HL-60 (cell line): ENCODE results near the gene CTIF.

Experiments
- DNase-seq, 2 experiments: peaks; one replicate each; pipeline ENCODE4 v3.0.0-alpha.2; 2010 to 2020; ENCODE audit warnings: low read depth in 1 of 2, low spot score in 1 of 2
- H3K27ac ChIP-seq: fragments of 250-450 bp; sonication (Bioruptor Pico); replicated peaks from 2 replicates; pipeline ENCODE4 v1.5.1; 2020; ENCODE audit warnings: mild to moderate bottlenecking, moderate library complexity
- H3K27me3 ChIP-seq: fragments of 250-450 bp; sonication (Bioruptor Pico); 2 replicates; pipeline ENCODE4 v1.5.1; 2021; ENCODE audit warnings: mild to moderate bottlenecking, moderate library complexity; ENCODE audit not compliant: insufficient read depth, poor library complexity, severe bottlenecking
- H3K4me3 ChIP-seq: replicated peaks from 2 replicates; pipeline ENCODE4 v1.5.1; 2011; ENCODE audit warnings: mild to moderate bottlenecking, control low read depth, low read length; ENCODE audit not compliant: insufficient read depth
- GABPA ChIP-seq: IDR thresholded peaks from 2 replicates; pipeline ENCODE4 v1.6.1; 2012; ENCODE audit warnings: low read depth
- POLR2AphosphoS5 ChIP-seq: IDR thresholded peaks from 2 replicates; pipeline ENCODE4 v1.6.1; 2012; ENCODE audit warnings: low read depth
- SPI1 ChIP-seq: IDR thresholded peaks from 2 replicates; pipeline ENCODE4 v1.6.1; 2012; ENCODE audit warnings: low read depth, mild to moderate bottlenecking, borderline replicate concordance
- TF ChIP-seq, protein P1 (sequence below): IDR thresholded peaks from one replicate; pipeline ENCODE4 v1.5.1; 2011; ENCODE audit warnings: low read length, control low read depth, inconsistent platforms; ENCODE audit not compliant: insufficient read depth
- TF ChIP-seq, protein P2 (sequence below): IDR thresholded peaks from 2 replicates; pipeline ENCODE4 v1.6.1; 2012; ENCODE audit warnings: low read depth; ENCODE audit not compliant: insufficient replicate concordance

The CTIF gene

DNA sequence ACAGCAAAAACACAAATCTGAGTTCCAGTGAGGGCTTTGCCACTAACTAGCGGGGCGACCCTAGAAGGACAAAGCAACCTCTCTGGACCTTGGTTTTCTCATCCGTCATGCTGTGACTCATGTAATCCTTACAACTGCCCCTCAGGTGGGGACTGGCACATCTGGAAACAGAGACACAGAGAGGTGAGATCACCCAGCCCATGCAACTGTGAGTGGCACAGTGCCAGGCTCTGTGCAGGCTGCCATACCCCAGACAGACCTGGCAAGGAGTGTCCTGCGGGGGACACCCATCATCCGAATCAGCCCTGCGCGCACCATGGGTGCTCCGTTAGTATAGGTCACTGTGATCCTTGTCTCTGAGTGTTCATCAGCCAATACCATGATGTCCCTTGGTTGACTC is 213.6 kb downstream of the CTIF start:
- DNase-seq = no peak
- Histone ChIP-seq H3K27me3 (no peaks in the 10 kb centered on the region), H3K27ac (no peak overlapping the region), H3K4me3 (no peak overlapping the region)
- TF ChIP-seq GABPA (no peak), POLR2AphosphoS5 (no peak), SPI1 (no peak)
- TF ChIP-seq, protein P1, sequence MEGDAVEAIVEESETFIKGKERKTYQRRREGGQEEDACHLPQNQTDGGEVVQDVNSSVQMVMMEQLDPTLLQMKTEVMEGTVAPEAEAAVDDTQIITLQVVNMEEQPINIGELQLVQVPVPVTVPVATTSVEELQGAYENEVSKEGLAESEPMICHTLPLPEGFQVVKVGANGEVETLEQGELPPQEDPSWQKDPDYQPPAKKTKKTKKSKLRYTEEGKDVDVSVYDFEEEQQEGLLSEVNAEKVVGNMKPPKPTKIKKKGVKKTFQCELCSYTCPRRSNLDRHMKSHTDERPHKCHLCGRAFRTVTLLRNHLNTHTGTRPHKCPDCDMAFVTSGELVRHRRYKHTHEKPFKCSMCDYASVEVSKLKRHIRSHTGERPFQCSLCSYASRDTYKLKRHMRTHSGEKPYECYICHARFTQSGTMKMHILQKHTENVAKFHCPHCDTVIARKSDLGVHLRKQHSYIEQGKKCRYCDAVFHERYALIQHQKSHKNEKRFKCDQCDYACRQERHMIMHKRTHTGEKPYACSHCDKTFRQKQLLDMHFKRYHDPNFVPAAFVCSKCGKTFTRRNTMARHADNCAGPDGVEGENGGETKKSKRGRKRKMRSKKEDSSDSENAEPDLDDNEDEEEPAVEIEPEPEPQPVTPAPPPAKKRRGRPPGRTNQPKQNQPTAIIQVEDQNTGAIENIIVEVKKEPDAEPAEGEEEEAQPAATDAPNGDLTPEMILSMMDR = no peak
- TF ChIP-seq, protein P2, sequence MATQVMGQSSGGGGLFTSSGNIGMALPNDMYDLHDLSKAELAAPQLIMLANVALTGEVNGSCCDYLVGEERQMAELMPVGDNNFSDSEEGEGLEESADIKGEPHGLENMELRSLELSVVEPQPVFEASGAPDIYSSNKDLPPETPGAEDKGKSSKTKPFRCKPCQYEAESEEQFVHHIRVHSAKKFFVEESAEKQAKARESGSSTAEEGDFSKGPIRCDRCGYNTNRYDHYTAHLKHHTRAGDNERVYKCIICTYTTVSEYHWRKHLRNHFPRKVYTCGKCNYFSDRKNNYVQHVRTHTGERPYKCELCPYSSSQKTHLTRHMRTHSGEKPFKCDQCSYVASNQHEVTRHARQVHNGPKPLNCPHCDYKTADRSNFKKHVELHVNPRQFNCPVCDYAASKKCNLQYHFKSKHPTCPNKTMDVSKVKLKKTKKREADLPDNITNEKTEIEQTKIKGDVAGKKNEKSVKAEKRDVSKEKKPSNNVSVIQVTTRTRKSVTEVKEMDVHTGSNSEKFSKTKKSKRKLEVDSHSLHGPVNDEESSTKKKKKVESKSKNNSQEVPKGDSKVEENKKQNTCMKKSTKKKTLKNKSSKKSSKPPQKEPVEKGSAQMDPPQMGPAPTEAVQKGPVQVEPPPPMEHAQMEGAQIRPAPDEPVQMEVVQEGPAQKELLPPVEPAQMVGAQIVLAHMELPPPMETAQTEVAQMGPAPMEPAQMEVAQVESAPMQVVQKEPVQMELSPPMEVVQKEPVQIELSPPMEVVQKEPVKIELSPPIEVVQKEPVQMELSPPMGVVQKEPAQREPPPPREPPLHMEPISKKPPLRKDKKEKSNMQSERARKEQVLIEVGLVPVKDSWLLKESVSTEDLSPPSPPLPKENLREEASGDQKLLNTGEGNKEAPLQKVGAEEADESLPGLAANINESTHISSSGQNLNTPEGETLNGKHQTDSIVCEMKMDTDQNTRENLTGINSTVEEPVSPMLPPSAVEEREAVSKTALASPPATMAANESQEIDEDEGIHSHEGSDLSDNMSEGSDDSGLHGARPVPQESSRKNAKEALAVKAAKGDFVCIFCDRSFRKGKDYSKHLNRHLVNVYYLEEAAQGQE = no peak

DNA sequence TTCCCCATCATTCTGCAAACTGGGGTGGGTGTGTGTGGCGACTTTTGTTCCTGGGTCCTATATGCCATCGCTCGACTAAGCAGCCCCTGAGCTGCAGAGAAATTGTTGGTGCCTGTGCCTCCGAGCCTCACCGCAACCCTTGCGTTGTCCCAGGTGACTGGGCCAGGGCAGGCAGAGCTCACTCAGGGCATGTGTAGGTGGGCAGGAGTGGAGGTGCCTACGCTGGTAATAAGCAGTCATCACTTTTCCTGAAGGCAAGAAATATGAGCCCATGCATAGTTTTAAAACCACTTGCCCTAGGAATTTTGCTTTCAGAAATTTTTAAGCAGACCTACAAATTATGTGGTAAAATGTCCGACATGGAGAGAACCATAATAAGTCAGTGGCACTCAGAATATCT is 214.1 kb downstream of the CTIF start:
- H3K4me3 ChIP-seq = no peak overlapping the region
- DNase-seq = no peak

DNA sequence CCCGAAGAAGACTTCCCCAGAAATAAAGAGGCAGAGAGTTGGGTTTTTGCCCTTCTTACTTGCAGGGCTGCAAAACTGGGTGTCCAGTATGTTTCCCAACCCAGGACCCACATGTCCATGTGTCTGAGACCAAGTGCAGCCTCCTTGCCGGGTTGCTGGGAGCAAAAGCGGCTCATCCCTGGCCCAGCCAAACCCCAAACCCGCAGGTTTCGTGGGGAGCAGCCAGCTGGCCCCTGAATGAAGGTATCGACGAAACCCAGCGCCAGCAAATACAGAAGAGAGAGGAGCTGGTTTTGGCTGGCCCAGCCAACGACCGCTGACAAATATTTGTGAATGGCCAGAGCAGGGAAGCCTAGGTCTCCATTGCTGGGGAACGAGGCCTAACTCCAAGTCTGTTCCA is 214.9 kb downstream of the CTIF start:
- Histone ChIP-seq H3K4me3 (no peak overlapping the region), H3K27me3 (no peaks in the 10 kb centered on the region), H3K27ac (no peak overlapping the region)
- TF ChIP-seq, protein P1 = no peak
- TF ChIP-seq, protein P2 = no peak
- TF ChIP-seq SPI1 (no peak), POLR2AphosphoS5 (no peak), GABPA (no peak)
- no peak for DNase-seq

More for the DNA sequence above, 214.1 kb downstream of the CTIF start:
- no peaks in the 10 kb centered on the region for H3K27me3 ChIP-seq
- TF ChIP-seq POLR2AphosphoS5 = no peak
- TF ChIP-seq, protein P1 = no peak
- TF ChIP-seq GABPA = no peak
- no peak for TF ChIP-seq SPI1
- TF ChIP-seq, protein P2 = no peak
- no peak overlapping the region for H3K27ac ChIP-seq
